NCI-H1417 (cell line): ENCODE results near the gene FADS3.

Experiments used
- DNase-seq, 3 experiments: peaks; one replicate each; lab custom pipeline; 2025; lab: John Stamatoyannopoulos, UW

Gene FADS3, protein sequence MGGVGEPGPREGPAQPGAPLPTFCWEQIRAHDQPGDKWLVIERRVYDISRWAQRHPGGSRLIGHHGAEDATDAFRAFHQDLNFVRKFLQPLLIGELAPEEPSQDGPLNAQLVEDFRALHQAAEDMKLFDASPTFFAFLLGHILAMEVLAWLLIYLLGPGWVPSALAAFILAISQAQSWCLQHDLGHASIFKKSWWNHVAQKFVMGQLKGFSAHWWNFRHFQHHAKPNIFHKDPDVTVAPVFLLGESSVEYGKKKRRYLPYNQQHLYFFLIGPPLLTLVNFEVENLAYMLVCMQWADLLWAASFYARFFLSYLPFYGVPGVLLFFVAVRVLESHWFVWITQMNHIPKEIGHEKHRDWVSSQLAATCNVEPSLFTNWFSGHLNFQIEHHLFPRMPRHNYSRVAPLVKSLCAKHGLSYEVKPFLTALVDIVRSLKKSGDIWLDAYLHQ

DNA sequence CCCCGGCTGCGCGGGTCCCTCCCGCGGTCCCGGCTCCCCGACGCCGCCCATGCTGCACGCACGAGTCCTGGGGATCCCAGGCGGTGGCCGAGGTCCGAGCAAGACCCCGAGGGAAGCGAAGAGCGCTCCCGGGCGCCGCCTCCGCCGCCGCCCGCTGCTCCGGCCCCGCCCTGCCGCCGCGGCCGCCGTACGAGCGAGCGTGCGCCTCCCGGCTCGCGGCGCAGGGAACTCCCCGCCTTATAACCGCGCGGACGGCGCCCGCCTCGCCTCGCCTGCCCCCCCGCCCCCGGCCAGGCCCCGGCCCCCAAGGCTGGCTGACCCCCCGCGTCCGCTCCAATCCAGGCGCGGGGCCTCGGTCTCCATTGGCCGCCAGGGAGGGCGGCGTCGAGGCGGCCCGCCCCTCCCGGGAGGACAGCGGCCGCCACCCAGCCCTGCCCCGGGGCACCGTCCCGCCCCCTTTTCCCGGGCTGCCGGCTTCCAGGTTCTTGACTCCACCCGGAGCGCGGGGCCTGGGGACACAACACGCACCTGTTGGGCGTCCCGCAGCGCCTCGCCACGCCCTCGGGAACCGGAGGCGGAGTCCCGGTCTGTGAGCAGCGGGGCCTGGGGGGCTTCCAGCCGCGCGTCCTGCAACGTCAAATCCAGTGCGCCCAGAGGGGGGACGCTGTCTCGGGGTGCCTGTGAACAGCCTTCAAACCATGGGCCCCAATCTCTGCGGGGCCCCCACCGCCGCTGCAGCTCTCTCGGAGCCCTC, at the start of gene FADS3:
TSS of gene FADS3 (minus strand) at position 215 of the 754 bp plus-strand sequence. CDS start at position 51, 164 bp downstream.
- DNase-seq: peak; percentile 83 to 96 (median 95)

DNA sequence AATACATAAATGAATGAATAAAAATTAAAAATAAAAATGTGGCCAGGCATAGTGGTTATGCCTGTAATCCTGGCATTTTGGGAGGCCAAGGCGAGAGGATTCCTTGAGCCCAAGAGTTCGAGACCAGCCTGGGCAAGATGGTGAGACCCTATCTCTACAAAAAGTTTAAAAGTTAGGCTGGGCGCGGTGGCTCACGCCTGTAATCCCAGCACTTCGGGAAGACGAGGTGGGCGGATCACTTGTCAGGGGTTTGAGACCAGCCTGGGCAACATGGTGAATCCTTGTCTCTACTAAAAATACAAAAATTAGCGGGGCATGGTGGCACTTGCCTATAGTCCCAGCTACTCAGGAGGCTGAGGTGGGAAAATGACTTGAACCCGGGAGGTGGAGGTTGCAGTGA, 49.1 kb upstream of the FADS3 start:
- DNase-seq: no peak

DNA sequence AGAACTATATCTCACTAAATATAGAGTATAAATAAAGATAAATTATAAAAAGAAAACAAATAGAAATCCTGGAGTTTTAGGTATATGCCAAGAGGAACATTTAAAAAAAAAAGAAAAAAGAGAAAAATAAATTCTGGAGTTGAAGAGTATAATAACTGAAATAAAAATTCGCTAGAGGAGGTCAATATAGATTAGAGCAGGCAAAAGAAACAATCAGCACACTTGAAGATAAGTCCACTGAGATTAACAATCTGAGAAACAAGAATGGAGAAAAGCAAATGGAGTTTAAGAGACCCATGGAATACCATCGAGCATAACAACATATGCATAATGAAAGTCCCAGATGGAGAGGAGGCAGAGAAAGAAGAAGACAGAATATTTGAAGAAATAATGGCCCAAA, 44.5 kb upstream of the FADS3 start:
- DNase-seq: no peak

DNA sequence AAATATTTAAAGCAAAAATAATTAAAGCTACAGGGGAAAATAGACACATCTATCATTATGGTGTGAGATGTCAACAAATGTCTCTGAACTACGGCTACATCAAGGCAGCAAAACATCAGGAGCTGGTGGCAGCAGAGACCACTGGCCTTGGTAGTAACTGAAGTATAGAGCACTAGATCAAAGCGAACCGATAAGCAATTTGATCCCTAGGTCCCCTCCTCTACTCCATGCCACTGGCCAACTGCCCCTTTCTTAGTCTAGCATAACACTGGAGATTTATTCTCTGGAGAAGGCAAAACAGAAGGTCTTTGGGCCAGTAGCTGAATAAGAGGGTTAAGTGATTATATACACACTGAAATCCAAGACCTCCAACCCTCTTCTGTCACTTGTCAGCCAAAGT, 39.6 kb upstream of the FADS3 start:
- no peak for DNase-seq

DNA sequence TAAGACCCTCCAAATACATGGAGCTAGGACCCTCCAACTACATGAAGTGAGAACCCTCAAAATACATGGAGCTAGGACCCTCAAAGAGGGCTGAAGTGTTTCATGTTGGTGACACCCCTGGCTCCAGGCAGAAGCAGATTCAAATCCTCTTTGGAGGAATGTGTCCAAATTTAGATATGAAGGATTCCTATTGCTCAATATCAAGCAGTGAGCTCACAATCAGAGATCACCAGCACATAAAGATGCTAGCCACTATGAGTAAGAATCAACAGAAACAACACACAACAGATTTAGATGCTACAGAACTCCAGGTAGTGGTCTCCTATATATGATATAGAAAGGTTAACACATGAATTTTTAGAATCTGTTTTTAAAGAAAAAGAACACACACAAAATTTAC, 37.3 kb upstream of the FADS3 start:
- DNase-seq: no peak

DNA sequence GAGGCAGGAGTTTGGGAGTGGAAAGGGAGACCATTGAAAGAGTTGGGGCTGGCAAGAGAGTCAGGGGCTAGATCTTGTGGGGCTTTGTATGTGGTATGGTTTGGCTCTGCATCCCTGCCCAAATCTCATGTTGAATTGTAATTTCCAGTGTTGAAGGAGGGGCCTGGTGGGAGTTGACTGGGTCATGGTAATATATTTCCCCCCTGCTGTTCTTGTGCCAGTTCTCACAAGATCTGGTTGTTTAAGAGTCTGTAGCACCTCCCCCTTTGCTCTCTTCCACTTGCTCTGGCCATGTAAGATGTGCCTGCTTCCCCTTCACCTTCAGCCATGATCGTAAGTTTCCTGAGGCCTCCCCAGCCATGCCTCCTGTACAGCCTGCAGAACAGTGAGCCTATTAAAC, 36.2 kb upstream of the FADS3 start:
- DNase-seq: no peak

DNA sequence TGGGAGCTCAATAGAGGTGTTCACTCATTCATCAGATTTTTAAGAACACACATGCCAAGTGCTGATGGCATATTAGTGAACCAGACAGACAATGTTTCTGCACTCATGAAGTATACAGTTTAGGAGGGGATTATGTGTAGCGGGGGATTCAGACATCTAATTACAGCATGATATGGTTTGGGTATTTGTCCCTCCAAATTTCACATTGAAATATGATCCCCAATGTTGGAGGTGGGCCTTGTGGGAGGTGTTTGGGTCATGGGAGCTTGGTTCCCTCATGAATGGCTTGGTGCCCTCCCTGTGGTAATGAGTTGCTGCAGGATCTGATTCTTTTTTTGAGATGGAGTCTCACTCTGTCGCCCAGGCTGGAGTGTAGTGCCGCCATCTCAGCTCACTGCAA, 34.9 kb upstream of the FADS3 start:
- DNase-seq: no peak

DNA sequence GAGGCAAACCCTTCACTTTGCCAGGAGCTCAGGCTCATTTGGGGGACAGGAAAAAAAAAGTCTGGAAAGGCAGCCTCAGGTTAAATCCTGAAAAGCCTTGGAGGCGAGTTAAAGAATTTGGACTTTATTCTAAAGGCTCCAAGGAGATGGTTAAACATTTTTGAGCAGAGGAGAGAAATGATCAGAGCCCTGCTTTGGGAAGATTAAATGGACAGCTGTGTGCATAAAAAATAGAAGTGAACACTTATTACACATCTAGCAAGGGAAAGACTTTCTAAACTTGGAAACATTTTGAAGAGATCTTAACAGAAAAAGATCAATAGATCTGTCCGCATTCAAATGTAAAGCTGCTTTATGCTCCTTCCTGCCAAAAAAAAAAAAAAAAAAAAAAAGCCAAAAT, 34.4 kb upstream of the FADS3 start:
- DNase-seq: no peak

DNA sequence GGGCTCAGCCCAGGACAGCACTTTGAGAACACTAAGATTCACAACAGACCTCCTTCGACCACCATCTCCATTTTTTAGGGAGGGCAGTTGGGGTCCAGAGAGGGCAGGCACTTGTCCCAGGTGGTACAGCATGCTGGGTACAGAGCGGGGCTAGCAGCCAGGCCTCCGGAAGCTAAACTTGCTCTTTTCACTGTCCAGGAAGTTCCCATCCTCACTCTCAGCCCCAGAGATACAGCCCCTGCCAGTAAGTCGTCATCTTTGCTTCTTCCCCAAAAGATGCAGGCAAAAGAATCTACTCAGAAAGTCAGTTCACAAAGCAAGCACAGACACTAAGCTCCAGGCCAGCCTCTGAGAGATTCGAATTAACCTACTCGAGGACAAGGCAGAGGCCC, 32.7 kb upstream of the FADS3 start:
- no peak for DNase-seq

DNA sequence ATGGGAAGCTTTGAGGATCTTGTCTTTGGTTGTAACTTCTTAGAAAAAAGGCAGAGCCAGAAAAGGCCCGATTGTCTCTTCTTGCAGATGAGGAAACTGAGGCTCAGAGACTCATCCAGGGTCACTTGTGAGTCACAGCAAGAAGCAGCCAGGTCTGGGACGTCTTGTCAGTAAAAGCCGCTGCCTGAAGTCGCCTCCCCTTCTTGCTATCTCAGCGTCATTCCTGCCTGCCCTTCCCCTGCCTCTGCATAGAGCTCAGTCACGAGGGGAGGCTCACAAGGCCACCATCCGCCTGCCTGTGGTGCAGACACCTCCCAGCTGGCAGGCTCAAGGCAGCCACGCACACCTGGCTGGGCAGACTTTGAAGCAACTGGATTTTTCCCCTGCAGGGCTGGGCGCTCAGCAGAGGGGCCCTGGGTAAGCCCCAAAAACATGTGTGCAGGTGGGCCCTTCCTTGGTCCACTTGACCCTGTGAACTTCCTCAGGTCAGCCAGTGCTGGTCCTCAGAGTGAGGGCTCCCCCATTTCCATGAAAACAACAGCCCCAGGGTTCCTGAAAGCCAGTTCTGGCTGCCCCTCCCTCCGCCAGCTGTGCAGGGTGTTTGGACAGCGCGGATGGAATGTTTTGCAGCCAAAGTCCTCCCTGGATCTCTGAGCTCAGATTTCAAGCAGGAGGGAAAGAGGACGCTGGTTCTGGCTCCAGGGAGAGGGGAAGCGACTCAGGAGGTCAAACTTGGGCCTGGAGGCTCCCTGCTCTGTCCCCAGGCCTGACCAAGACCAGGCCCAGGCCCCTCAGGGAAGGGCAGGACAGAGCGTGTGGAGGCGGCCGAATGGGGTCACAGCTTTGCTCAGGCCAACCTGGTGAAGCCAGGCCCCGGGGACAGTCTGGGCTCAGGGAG, 32.1 kb upstream of the FADS3 start:
- DNase-seq: no peak

DNA sequence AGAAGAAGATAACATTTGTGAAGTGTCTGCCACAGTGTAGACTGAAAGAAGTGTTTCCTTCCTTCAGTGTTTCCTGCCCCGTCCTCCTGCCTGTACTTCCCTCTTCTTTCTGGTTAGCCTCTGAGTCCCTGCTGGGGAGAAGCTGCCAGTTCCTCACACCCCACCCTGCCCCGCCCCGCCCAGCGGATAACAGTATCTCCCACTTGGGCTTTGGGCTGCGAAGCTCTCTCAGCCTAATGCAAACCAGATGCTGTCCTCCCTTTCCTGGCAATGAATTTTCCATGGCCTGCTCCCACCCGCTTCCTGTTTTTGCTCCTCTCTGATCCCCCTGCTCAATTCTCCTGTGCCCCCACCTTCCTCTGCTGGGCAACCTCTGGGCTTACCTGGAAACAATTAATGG, 31.2 kb upstream of the FADS3 start:
- no peak for DNase-seq

DNA sequence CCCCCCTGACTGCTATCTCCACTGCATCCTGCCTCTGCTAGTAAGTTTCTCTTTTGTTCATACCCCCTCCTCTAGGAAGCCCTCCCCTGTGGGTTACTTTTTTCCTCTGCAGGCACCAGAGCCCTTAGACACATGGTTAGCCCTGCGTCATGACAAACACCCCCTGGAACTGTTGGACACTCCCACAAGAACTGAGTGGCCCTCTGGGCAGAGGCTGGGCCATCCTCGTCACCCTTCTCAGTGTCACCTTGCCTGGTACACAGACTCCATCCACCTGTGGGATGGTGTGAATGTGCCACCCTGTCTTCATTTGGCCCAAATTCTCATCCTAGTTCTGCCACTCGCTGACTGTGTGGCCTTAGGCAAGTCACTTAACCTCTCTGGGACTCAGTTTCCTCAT, 30.1 kb upstream of the FADS3 start:
- DNase-seq: no peak

DNA sequence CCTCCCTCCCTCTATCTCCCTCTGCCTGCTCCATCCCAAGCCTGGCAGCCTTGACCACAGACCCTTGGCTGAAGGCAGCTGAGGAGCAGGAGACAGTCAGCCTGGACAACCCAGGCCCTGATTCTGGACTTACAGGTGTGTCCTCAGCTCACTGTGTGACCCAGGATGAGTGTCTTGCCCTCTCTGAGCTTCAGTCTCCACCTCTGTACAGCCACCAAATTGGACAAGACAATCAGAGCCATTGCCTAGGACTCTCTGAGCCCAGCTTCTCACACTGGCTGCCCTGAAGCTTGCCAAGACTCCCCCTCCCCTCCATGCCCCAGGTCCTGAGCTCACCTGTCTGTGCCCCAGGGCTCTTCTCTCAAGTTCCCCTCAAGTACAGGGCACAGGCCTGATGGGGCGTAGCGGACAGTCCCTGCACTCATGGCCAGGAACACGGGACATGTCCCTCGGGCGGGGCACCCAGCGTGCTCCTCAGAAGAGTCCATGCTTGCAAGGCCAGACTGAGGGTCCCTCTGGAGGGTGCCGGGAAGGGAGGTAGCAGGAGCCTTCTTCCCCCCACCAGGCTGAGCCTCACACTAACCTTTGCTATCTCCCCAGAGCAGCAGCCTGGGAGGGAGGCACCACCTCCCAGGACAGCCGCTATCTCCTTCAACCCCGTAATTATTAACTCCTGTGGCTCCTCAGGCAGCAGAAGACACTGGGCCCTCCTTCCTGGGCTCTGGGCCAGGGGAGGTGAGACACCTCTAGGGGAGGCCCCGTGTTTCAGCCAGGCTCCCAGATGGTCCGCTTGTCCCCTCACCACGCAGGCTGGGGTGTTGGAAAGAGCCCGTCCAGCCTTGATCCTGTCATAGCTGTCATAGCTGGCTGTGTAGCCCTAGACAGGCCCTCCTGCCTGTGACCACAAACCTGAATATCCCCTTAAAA, 28.6 kb upstream of the FADS3 start:
- no peak for DNase-seq

DNA sequence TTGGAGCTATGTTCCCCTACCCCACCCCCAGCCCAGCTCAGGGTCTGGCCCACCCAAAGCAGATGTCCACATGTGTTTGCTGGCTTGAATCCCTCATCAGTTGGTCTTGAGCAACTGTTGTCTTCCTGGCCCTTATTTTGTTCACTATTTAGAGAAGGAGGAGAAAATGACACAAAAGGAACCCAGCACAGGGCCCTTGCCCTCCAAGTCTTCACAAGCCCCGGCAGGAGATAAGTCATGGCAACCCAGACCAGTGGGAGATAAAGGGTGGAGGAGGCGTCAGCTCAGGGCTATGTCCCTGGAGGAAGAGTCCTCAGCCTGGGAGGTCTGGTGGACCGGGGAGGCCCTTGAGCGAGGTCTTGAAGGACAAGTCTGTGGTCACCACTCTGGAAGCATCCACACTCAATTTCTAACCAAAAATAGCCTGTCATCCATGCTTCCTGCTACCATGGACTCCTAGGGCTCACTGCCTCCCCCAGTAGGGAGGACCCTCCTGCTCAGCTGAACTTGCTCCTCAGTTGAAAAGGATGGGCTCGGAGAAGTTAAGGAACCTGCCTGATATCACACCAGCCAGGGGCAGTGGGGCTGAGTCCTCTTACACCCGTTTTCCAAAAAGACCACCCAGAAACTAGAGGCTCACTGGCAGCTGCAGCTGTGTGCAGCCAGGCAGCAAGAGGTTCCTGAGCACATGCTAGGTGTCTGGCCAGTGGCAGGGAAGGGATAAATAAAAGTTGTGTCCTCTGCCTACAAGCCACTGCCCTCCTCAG, 27.8 kb upstream of the FADS3 start:
- no peak for DNase-seq

DNA sequence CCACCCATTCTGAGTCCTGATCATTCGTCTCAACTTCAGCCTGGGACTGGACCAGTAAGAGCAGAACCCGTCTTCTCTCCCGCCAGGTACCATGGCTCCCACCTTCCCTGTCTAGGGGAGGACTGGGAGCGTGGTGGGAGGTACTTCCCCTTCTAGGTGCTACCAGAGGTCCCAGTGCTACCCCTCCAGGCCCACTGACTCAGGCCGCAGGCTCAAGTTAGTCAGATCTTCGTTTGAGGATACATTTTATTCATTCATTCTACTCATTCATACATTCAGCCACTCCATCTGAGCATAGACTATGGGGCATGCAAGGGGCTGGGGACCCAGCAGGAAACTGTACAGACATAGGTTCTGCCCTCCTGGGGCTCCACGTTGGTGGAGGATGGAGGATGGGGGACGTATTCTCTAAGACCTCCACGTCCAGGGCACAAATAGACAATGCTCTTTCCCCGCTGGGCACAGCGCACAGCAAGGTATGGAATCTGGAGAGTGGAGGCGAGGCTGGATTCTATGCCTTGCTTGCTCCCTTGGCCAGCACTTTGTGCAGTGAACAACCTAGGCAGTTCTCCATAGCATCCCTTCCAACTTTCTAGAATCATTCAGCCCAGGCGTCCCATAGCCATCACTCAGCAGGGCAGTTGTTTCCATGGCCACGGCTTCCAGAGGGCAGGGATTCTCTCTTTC, 27.0 kb upstream of the FADS3 start:
- DNase-seq: no peak

DNA sequence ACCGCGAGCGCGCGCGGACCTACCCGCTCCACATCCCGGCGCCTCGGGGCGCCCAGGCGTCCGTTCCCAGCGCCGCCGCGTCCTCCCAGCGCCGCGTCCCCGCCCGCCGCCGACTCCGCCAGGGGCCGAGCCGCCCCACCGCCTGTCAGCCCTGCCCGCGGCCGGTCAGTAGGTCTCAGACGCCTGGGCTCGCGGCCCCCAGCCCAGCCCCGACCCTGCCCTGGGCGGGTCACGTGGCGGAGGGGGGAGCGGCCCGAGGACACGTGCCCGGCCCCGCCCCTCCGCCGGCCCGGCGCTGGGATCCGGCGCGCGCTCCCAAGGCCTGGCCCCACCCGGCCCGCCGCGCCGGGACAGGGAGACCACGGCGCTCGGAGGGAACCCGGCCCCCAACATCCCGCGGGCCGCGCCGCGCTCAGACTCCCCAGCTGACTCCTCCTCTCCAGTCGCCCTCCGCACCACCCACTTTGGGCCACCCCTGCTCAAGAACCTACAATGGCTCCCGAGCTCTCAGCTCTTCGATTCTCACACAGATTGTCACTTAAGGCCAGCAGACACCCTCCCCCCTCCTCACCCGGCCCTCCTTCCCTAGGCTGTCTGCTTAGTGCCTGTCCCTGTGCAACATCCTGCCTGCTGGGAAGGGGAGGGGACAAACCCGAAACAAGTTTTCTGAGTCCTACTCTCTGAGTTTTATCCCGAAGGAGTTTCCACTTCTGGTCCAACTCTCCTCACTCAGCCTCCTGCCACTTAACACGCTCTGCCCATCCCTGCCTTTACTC, 26.2 kb upstream of the FADS3 start, which contains the start of gene RAB3IL1:
TSS of gene RAB3IL1 (minus strand) at position 233 of the 776 bp plus-strand sequence. CDS start at position 34, 199 bp downstream.
- peak in 2 of 3 experiments; percentile 28 to 48 for DNase-seq

DNA sequence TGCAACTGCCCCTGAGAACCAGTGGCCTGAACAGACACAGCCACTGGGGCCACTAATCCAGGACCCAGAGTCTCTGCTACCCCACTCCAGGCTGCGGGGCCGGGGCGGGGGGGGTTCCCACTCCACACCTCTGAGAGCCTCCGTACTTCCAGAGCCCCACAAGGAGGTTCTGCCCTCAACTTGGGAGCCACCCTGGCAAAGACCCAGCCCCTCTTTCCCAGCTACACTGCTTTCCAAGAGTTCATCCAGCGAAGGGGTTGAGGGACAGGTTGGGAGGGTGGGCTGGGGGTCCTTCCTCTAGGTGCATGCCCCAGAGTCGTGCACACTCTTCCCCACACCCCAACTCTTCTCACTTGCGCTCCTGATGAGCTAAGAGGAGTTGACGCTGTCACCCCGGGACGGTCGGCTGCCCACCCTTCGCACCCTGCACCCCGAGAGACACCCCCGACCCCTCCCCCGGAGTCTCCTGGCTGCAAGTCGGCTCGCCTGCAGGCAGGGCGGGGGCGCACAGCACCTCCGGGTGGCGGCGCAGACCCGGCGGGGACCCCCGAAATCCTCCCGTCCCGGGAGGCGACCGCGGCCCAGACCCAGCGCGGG, 25.5 kb upstream of the FADS3 start:
- no peak for DNase-seq

DNA sequence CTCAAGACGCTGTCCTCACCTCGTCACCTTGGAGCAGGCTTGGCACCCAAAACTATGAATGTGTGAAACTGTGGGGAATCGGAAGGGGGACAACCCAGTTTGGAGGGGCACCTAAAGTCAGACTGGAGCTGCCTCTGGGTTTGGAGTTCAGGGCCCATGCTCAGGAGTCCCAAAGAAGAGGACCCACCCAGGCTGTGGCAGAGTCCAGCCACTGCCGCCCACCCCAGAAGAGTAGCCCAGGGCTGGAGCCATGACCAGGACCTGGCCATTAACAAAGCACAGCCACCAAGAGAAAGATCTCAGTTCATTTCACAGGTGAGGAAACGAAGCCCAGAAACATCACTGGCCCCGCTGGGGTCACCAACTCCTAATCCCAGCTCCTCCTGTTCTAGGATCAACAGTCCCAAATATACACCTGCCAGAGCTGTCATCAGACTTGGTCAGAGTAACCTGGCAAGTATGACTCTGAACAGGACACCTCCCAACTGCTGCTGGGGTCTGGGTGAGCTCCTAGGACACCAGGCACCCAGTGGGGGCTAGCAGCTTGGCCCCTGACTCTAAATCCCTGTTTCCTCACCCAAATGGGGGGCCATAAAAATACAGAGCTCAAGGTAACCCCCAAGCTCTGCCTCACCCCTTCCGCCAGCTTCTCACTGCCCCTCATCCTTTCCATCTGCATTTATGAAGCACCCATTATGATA, 23.3 kb upstream of the FADS3 start:
- DNase-seq: no peak
